ENCODE data around the gene PRKN. TPM values are rescaled to one million over a fixed set of nuclear protein-coding genes. Genes with fewer than 3 reads are reported as not detected.

The PRKN gene
- total and polyA plus RNA-seq, 5 donors from 2014 or later = 0.24 to 3.7 (median 2.5) TPM

DNA sequence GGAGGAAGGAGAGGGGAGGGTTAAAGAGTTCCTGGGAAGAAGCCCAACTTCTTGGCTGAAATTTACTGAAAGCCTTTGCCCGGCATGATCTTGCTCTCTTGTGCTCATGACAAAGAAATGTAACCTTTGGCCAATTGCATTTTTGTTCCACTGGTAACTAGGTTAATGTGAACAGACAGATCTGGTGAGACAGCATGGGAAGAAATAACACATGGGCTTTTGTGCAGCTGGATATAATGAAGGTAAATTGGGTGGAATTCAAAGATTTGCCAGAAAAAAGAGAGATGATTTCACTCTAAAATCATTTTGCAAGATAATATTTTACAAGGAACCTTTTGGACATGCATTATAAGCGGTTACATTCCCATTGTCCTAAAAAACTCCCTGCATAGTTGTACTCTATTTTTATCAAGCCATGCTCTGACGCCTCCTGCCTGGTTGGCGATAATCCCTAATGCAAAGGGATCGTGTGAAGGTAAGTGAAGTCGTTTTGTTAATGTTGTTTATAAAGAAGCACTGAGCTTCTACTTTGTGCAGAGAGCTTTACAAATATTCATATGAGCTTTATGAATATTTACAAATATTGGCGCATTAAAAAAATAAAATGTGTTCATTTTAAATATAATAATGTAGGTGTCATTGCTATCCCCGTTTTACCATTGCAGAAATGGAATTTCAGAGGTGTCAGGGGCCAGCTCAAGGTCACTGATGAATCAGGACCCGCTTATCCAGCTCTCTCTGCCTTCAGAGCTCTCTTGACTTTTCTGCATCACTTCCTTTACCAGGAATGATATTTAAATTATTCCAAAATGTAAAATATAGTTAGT is 1292.4 kb downstream of the PRKN start:
- Histone ChIP-seq H3K4me1 (ENCODE audit: control insufficient read depth, insufficient read depth, low read length, poor library complexity, severe bottlenecking) (no peaks in the 10 kb centered on the region), H3K27me3 (ENCODE audit: control insufficient read depth, insufficient read depth, low read length) (no peaks in the 10 kb centered on the region), H3K4me3 (ENCODE audit: low read depth, low read length) (no peak overlapping the region), H3K27ac (ENCODE audit: insufficient read depth, low read length, poor library complexity, severe bottlenecking) (no peak overlapping the region), H3K36me3 (ENCODE audit: control insufficient read depth, insufficient read depth, low read length) (no peaks in the 10 kb centered on the region), H3K9me3 (ENCODE audit: control insufficient read depth in 2 of 2, low read length in 2 of 2) (no peaks in the 10 kb centered on the region)
- no peaks in the 10 kb centered on the region for H3K4me1 Mint-ChIP-seq
- no peak for ATAC-seq (ENCODE audit: low read depth in 2 of 2)
- H3K36me3 Mint-ChIP-seq = no peaks in the 10 kb centered on the region
- DNase-seq = no peak
- H3K27ac Mint-ChIP-seq = no peak overlapping the region
- no peaks in the 10 kb centered on the region for H3K27me3 Mint-ChIP-seq
- H3K4me3 Mint-ChIP-seq = no peak overlapping the region
- no peaks in the 10 kb centered on the region for H3K9me3 Mint-ChIP-seq

DNA sequence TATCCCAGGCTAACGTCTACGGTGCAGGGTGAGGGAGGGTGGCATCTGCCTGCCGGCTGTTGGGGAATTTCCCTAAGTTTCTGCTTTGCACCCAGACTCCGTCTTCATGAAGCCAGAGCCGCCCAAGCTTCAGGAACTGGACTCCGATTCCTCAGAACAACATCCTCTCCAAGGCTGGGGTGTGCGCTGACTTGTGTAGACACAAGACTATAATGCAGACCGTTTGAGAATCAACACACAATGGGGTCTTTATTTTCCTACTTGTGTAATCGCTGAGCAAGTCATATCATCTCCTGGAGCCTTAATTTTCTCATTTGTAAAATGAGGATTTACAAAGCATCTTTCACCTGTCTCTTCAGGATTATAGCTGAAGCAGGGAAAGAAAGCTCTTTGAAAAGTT is 1293.2 kb downstream of the PRKN start:
- H3K36me3 Mint-ChIP-seq = no peaks in the 10 kb centered on the region
- ATAC-seq (ENCODE audit: low read depth in 2 of 2) = no peak
- no peaks in the 10 kb centered on the region for H3K4me1 ChIP-seq (ENCODE audit: control insufficient read depth, insufficient read depth, low read length, poor library complexity, severe bottlenecking)
- no peaks in the 10 kb centered on the region for H3K4me1 Mint-ChIP-seq
- peaks cover 0 to 1% (median 0%) of the 10 kb centered on the region in 7 donors for H3K9me3 Mint-ChIP-seq
- no peak overlapping the region for H3K27ac ChIP-seq (ENCODE audit: insufficient read depth, low read length, poor library complexity, severe bottlenecking)
- DNase-seq = no peak
- H3K4me3 ChIP-seq (ENCODE audit: low read depth, low read length) = no peak overlapping the region
- H3K36me3 ChIP-seq (ENCODE audit: control insufficient read depth, insufficient read depth, low read length) = no peaks in the 10 kb centered on the region
- H3K27me3 Mint-ChIP-seq = no peaks in the 10 kb centered on the region
- no peaks in the 10 kb centered on the region for H3K9me3 ChIP-seq (ENCODE audit: control insufficient read depth in 2 of 2, low read length in 2 of 2)
- H3K27me3 ChIP-seq (ENCODE audit: control insufficient read depth, insufficient read depth, low read length) = no peaks in the 10 kb centered on the region
- H3K4me3 Mint-ChIP-seq = no peak overlapping the region
- no peak overlapping the region for H3K27ac Mint-ChIP-seq

DNA sequence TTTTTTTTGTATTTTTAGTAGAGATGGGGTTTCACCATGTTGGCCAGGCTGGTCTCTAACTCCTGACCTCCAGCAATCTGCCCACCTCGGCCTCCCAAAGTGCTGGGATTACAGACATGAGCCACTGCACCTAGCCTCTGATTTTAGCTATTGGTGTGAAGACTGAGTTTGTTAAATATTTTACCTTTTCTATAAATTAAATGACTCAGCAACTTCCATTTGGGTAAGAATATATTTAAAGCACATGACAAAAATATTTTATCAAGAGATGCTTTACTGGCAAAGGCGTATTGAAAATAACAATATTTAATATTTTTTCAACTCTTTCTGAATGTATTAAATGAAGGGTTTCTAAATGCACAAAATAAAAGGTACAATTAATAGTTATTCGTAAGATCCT is 1295.0 kb downstream of the PRKN start:
- DNase-seq (no peak), ATAC-seq (ENCODE audit: low read depth in 2 of 2) (no peak)
- Mint-ChIP-seq H3K27ac (no peak overlapping the region), H3K4me1 (no peaks in the 10 kb centered on the region), H3K36me3 (no peaks in the 10 kb centered on the region), H3K4me3 (no peak overlapping the region), H3K27me3 (no peaks in the 10 kb centered on the region), H3K9me3 (peaks cover 0 to 5% (median 0%) of the 10 kb centered on the region in 7 donors)
- Histone ChIP-seq H3K4me3 (ENCODE audit: low read depth, low read length) (no peak overlapping the region), H3K27ac (ENCODE audit: insufficient read depth, low read length, poor library complexity, severe bottlenecking) (no peak overlapping the region), H3K4me1 (ENCODE audit: control insufficient read depth, insufficient read depth, low read length, poor library complexity, severe bottlenecking) (no peaks in the 10 kb centered on the region), H3K9me3 (ENCODE audit: control insufficient read depth in 2 of 2, low read length in 2 of 2) (no peaks in the 10 kb centered on the region), H3K36me3 (ENCODE audit: control insufficient read depth, insufficient read depth, low read length) (no peaks in the 10 kb centered on the region), H3K27me3 (ENCODE audit: control insufficient read depth, insufficient read depth, low read length) (no peaks in the 10 kb centered on the region)

DNA sequence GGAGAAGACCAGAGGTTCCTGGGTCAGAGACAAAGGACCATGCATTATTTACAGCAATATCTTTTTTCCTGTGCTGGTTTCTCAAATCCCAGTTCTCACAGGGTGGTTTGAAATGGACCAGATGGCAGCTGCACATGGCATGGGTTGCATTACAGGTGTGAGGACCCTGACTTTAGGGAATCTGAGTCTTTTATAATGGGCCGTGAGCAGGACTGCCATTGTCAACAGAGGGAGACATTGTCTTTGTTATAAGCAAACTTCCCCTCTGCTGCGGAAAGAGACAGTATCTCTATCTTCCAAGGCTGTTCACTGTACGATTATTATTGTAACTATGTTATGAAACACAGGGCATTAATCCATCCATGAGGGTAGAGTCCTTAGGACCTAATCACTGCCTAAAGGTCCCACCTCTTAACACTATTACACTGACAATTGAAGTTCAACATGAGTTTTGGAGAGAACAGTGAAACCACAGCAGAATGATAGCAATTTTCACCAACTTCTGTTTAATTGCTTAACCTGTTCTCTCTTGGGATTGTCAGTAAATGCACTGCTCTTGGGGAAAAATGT is 1297.6 kb downstream of the PRKN start:
- Mint-ChIP-seq H3K27me3 (no peaks in the 10 kb centered on the region), H3K27ac (no peak overlapping the region), H3K4me1 (no peaks in the 10 kb centered on the region), H3K9me3 (peaks cover 0 to 5% (median 0%) of the 10 kb centered on the region in 7 donors), H3K36me3 (peaks cover 3% of the 10 kb centered on the region), H3K4me3 (no peak overlapping the region)
- Histone ChIP-seq H3K9me3 (ENCODE audit: control insufficient read depth in 2 of 2, low read length in 2 of 2) (no peaks in the 10 kb centered on the region), H3K4me1 (ENCODE audit: control insufficient read depth, insufficient read depth, low read length, poor library complexity, severe bottlenecking) (no peaks in the 10 kb centered on the region), H3K36me3 (ENCODE audit: control insufficient read depth, insufficient read depth, low read length) (no peaks in the 10 kb centered on the region), H3K27ac (ENCODE audit: insufficient read depth, low read length, poor library complexity, severe bottlenecking) (no peak overlapping the region), H3K4me3 (ENCODE audit: low read depth, low read length) (no peak overlapping the region), H3K27me3 (ENCODE audit: control insufficient read depth, insufficient read depth, low read length) (no peaks in the 10 kb centered on the region)
- ATAC-seq (ENCODE audit: low read depth in 2 of 2) = no peak
- DNase-seq = no peak

DNA sequence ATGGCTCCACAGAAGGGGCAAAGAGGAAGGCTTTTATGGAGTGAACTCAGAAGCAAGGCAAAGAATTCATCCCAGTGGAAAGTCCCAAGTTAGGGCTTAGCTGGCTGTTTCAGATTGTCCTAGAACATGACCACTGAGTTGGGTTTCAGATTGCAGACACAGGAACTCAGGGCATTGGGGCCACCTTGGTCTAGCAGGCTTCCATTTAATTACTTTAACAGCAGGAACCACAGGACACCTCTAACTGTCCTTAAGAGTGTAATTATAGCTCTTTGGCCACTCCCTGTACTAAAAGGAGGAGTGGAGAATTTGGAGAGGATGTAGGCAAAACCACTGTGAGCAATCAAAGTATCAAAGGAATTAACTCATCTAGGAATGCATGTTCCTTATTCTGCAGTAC is 1303.1 kb downstream of the PRKN start:
- H3K27me3 ChIP-seq (ENCODE audit: control insufficient read depth, insufficient read depth, low read length) = no peaks in the 10 kb centered on the region
- ATAC-seq (ENCODE audit: low read depth in 2 of 2) = no peak
- no peak overlapping the region for H3K27ac Mint-ChIP-seq
- no peaks in the 10 kb centered on the region for H3K36me3 ChIP-seq (ENCODE audit: control insufficient read depth, insufficient read depth, low read length)
- H3K9me3 Mint-ChIP-seq = peaks cover 0 to 4% (median 0%) of the 10 kb centered on the region in 7 donors
- no peaks in the 10 kb centered on the region for H3K27me3 Mint-ChIP-seq
- H3K4me1 Mint-ChIP-seq = no peaks in the 10 kb centered on the region
- no peaks in the 10 kb centered on the region for H3K4me1 ChIP-seq (ENCODE audit: control insufficient read depth, insufficient read depth, low read length, poor library complexity, severe bottlenecking)
- H3K9me3 ChIP-seq (ENCODE audit: control insufficient read depth in 2 of 2, low read length in 2 of 2) = no peaks in the 10 kb centered on the region
- no peak overlapping the region for H3K4me3 Mint-ChIP-seq
- no peak overlapping the region for H3K4me3 ChIP-seq (ENCODE audit: low read depth, low read length)
- peaks cover 3% of the 10 kb centered on the region for H3K36me3 Mint-ChIP-seq
- no peak overlapping the region for H3K27ac ChIP-seq (ENCODE audit: insufficient read depth, low read length, poor library complexity, severe bottlenecking)
- no peak for DNase-seq

DNA sequence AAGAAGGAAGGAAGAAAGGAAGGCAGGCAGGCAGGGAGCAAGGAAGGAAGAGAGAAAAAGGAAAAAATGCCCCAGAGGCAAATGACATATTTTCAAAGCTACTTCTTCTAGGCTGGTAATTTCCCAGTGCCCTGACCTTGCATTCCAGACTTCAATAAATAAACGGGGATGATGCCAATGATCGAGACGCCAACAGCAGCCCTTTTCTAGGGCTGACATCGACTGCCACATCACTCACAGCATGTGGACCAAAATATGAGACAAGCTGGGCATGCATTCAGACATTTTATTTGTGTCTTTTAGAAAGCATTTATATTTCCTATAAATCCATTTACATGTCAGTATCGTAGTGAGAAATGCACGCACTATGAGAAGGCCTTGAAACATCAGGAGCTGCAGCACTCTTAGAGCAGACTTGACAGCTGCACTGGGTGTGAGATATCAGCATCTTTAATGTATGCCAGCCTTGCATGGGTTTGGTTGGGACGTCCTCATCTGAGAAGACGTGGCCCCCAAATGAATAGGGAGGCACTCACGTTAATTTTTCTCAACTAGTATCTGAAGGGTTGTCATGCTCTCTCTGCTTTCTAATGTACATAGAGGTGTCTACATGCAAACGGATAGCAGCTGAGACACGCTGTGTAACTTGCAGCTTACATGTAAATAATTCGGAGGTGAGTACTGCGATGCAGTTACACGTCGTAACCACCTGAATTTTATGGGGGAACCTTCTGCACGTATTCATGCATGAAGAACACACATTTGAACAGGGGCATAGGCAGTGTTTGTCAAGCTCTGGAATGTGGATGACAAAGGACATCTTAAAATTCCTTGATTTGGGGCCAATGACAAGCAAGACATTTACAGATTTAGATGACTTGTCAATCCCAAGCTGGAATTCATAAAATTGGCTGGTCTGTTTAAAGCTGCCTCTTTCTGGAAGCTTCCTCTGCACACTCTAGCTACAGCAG is 1304.6 kb downstream of the PRKN start:
- H3K4me1 Mint-ChIP-seq = no peaks in the 10 kb centered on the region
- no peaks in the 10 kb centered on the region for H3K27me3 ChIP-seq (ENCODE audit: control insufficient read depth, insufficient read depth, low read length)
- peaks cover 3% of the 10 kb centered on the region for H3K36me3 Mint-ChIP-seq
- no peaks in the 10 kb centered on the region for H3K4me1 ChIP-seq (ENCODE audit: control insufficient read depth, insufficient read depth, low read length, poor library complexity, severe bottlenecking)
- no peaks in the 10 kb centered on the region for H3K36me3 ChIP-seq (ENCODE audit: control insufficient read depth, insufficient read depth, low read length)
- DNase-seq (no peak), ATAC-seq (ENCODE audit: low read depth in 2 of 2) (no peak)
- H3K4me3 Mint-ChIP-seq = no peak overlapping the region
- no peaks in the 10 kb centered on the region for H3K9me3 Mint-ChIP-seq
- peaks cover 7% of the 10 kb centered on the region for H3K27me3 Mint-ChIP-seq
- H3K9me3 ChIP-seq (ENCODE audit: control insufficient read depth in 2 of 2, low read length in 2 of 2) = no peaks in the 10 kb centered on the region
- H3K27ac ChIP-seq (ENCODE audit: insufficient read depth, low read length, poor library complexity, severe bottlenecking) = no peak overlapping the region
- H3K4me3 ChIP-seq (ENCODE audit: low read depth, low read length) = no peak overlapping the region
- no peak overlapping the region for H3K27ac Mint-ChIP-seq

DNA sequence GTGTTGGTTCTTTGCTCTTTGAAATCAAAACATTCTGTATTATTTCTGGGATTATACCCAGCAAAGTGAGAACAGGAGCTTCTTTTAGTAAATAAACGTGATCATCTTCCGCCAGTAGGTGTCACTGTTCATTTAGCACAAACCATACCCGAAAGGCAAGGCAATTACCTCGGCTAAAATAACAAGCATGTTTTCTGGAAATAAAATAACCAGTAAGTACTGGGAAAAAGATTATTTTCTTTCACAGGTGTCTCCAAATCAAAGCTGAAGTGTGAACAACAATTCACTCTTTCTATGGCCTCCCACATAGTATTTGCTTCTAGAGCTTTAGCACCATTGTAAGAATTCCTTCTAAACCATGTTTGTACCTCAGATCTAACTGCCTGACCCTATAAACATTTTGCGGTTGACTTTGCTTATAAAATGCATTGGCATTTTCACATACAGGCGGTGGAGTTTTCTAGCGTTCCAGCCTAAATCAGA is 1309.1 kb downstream of the PRKN start:
- no peak overlapping the region for H3K4me3 ChIP-seq (ENCODE audit: low read depth, low read length)
- no peak overlapping the region for H3K27ac ChIP-seq (ENCODE audit: insufficient read depth, low read length, poor library complexity, severe bottlenecking)
- peaks cover 7% of the 10 kb centered on the region for H3K27me3 Mint-ChIP-seq
- no peaks in the 10 kb centered on the region for H3K4me1 Mint-ChIP-seq
- H3K36me3 Mint-ChIP-seq = no peaks in the 10 kb centered on the region
- DNase-seq (peak in 2 of 3 donors; percentile 26 to 74), ATAC-seq (ENCODE audit: low read depth in 2 of 2) (no peak)
- H3K4me3 Mint-ChIP-seq = no peak overlapping the region
- H3K9me3 ChIP-seq (ENCODE audit: control insufficient read depth in 2 of 2, low read length in 2 of 2) = no peaks in the 10 kb centered on the region
- no peaks in the 10 kb centered on the region for H3K36me3 ChIP-seq (ENCODE audit: control insufficient read depth, insufficient read depth, low read length)
- H3K4me1 ChIP-seq (ENCODE audit: control insufficient read depth, insufficient read depth, low read length, poor library complexity, severe bottlenecking) = no peaks in the 10 kb centered on the region
- H3K9me3 Mint-ChIP-seq = no peaks in the 10 kb centered on the region
- no peak overlapping the region for H3K27ac Mint-ChIP-seq
- H3K27me3 ChIP-seq (ENCODE audit: control insufficient read depth, insufficient read depth, low read length) = no peaks in the 10 kb centered on the region
